Measurements from ENCODE around the gene SEC14L2.

SEC14L2 gene

DNA sequence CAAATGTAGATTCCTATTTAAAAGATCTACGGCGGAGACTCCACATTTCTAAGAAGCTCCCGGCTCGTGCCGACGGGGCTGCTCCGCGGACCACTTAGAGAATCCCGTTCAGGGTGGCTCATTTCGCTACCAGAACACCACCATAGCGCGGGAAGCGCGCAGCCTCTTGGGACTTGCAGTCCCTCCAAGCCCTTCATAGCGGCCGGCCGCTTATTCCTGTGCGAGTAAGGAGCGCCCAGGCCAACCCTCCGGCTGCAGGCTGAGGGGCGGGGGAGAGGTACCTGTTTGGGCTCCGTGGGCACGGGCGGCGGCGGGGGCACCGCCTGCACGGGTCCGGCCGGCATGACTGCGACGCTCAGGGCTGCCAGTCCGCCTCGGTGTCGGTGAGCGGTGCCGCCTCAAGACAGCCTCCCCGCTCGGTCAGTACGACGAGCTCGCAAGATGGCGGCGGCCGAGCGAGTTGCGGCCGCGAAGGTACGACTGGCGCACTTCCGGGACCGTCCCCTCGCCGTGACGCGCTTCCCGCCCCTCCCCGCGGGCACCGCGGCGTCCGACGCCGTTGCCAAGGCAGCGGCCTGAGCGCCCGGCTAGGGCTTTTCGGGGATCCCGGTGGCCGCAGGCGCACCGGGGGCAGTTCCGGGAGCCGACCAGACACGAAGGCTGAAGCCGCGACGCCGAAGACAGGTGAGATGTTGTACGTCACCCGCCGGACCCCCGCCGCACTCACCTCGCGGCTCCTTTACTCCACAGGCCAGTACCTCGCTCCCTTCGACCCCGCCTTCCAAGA, 40.2 kb upstream of the SEC14L2 start, which contains the start of the genes CCDC157 and SF3A1:
CCDC157 (plus strand) TSS at position 559 of the 787 bp plus-strand sequence. CDS start 8,994 bp downstream, outside the sequence.
SF3A1 (minus strand) TSS at position 446 of the 787 bp plus-strand sequence; CDS start at position 344, 102 bp downstream.
- peak within 1 kb of the TSS; percentile 96 for H3K4me3 ChIP-seq (replicated peaks; ENCODE audit: low read depth, low read length)
- TF ChIP-seq, protein P1, sequence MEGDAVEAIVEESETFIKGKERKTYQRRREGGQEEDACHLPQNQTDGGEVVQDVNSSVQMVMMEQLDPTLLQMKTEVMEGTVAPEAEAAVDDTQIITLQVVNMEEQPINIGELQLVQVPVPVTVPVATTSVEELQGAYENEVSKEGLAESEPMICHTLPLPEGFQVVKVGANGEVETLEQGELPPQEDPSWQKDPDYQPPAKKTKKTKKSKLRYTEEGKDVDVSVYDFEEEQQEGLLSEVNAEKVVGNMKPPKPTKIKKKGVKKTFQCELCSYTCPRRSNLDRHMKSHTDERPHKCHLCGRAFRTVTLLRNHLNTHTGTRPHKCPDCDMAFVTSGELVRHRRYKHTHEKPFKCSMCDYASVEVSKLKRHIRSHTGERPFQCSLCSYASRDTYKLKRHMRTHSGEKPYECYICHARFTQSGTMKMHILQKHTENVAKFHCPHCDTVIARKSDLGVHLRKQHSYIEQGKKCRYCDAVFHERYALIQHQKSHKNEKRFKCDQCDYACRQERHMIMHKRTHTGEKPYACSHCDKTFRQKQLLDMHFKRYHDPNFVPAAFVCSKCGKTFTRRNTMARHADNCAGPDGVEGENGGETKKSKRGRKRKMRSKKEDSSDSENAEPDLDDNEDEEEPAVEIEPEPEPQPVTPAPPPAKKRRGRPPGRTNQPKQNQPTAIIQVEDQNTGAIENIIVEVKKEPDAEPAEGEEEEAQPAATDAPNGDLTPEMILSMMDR (IDR thresholded peaks at IDR 0.05; ENCODE audit: low read length, missing control alignments) = no peak
- peak; percentile 92 for DNase-seq (ENCODE audit: low read depth)

- TF ChIP-seq, protein P1 (IDR thresholded peaks at IDR 0.05; ENCODE audit: low read length, missing control alignments) = no peak
- no peak for DNase-seq (ENCODE audit: low read depth)
- H3K4me3 ChIP-seq (replicated peaks; ENCODE audit: low read depth, low read length) = peak overlapping the region; percentile 96
Measured at GRCh38 chr22:30357236-30357570, 39.6 kb upstream of the SEC14L2 start.

DNA sequence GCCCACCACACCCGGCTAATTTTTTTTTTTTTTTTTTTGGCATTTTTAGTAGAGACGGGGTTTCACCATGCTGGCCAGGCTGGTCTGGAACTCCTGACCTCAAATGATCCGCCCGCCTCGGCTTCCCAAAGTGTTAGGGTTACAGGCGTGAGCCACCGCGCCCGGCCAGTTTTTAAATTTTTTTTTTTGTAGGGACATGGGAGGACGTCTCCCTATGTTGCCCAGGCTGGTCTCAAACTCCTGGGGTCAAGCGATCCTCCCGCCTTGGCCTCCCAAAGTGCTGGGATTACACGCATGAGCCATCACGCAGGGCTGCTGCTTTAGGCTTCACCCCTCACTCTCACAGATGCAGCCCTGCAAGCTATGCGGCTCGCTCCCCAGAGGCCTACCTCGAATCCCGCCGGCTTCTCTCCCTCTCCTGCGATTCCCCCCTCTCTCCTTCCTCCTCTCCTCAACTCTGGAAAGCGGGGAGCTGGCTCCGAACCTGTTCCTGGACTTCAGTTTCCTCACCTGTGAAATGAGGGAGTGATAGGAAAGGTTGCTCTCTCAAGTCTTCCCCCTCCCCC, 39.1 kb upstream of the SEC14L2 start:
- TF ChIP-seq, protein P1 (IDR thresholded peaks at IDR 0.05; ENCODE audit: low read length, missing control alignments) = no peak
- H3K4me3 ChIP-seq (replicated peaks; ENCODE audit: low read depth, low read length) = peak overlapping the region; percentile 96
- DNase-seq (ENCODE audit: low read depth) = no peak

DNA sequence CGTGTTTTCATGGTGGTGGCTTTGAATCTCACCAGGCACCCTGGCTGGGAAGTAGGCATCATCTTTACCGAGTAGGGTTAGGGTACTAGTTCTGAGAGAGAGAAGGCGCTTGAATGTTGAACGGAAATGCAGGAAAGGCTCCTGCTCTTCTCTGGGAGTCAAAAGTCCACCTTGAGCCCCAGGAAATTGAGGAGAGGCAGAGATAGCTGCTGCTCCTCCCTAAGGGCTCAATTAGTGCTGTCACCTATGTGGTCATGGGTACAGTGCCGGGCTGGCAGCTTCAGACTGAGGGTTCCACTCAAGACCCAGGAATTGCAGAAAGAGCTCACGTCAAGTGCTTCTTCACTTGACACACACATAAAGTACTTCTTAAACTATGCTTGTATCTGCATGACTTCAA, 38.3 kb upstream of the SEC14L2 start:
- no peak overlapping the region for H3K4me3 ChIP-seq (replicated peaks; ENCODE audit: low read depth, low read length)
- DNase-seq (ENCODE audit: low read depth) = no peak
- TF ChIP-seq, protein P1 (IDR thresholded peaks at IDR 0.05; ENCODE audit: low read length, missing control alignments) = no peak

GRCh38 chr22:30361916-30362650, 34.7 kb upstream of the SEC14L2 start:
- H3K4me3 ChIP-seq (replicated peaks; ENCODE audit: low read depth, low read length) = no peak overlapping the region
- no peak for DNase-seq (ENCODE audit: low read depth)

DNA sequence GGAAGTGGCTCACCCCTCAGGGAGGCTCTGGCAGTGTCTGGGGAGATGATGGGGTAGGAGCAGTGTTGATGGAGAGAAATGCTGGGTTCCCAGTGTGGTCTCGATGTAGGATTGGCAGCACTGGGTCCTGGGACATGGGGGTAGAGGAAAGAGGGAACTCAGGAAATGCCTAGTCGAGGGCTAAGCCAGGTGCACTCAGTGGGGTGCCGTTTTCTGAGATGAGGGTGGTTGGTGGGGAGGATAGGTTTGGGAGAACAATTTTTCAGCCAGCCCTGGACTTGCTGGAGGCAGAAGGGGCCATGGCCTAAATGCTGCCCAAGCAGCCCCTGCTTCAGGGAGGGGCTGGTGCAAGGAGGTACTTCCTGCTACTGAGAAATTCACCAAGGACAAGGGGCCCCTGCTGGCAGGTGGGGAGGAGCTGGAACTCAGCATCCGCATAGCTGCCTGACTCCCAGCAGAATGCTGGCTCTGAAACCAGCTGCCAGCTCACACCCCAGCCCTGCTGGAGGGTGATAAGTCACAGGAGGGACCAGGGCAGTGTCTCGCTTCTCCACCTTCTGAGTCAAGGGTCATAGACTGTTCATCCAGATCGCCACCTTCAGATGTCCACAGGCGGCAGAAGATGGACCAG, 34.1 kb upstream of the SEC14L2 start:
- TF ChIP-seq, protein P1 (IDR thresholded peaks at IDR 0.05; ENCODE audit: low read length, missing control alignments) = no peak
- DNase-seq (ENCODE audit: low read depth) = no peak

More at GRCh38 chr22:30361916-30362650, 34.7 kb upstream of the SEC14L2 start:
- TF ChIP-seq, protein P1 (IDR thresholded peaks at IDR 0.05; ENCODE audit: low read length, missing control alignments) = no peak

More for the DNA sequence above, 34.1 kb upstream of the SEC14L2 start:
- no peak overlapping the region for H3K4me3 ChIP-seq (replicated peaks; ENCODE audit: low read depth, low read length)

Measured in fibroblast of pulmonary artery (primary cell).